UCSD-AML1 (cell line): Measurements from ENCODE around the gene ZNF213.

Experiments used
- DNase-seq: peaks from one replicate; lab custom pipeline; 2025; ENCODE audit not compliant: unreplicated experiment; lab: John Stamatoyannopoulos, UW

ZNF213 gene

GRCh38 chr16:3190949-3191353, 56.1 kb downstream of the ZNF213 start:
- DNase-seq = no peak
